Gastrocnemius medialis (tissue), 4 donors: ENCODE data around the gene DPYD.

ENCODE experiments used
- CTCF ChIP-seq, 5 experiments: fragments of 450-650 bp in 3 of 5; fragments of 200-600 bp in 2 of 5; sonication (generic) in 2 of 5; IDR thresholded peaks in 4 of 5; conservative IDR thresholded peaks in 1 of 5; 1 replicate in 4 of 5; 2 replicates in 1 of 5; pipeline ENCODE4 v1.5.1; 2016 to 2019; ENCODE audit warnings: antibody characterized with exemption in 5 of 5, mild to moderate bottlenecking in 3 of 5, moderate library complexity in 3 of 5
- POLR2A ChIP-seq, 2 donors: fragments of 450-650 bp; IDR thresholded peaks; one replicate each; pipeline ENCODE4 v1.6.1; 2017; ENCODE audit warnings: antibody characterized with exemption in 2 of 2, mild to moderate bottlenecking in 2 of 2, moderate library complexity in 2 of 2

DNA sequence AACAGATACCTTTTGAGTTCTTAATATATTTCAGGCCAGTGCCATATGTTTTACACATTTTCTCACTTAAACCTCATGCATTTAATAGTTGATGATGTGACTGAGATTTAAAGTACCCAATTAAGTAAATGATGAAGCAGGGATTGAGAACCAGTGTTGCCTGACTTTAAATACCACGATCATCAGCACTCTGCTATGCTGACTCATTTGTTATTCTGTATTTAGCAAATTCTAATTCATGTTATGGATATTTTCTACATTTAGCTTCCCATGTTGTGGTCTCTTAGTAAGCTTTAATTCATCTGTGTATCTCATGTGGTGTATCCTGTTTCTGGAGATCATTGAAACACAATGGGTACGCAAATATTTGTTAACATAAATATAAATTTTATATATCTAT, 836.3 kb downstream of the DPYD start:
- no peak for TF ChIP-seq CTCF (IDR thresholded peaks at IDR 0.05 in 4 of 5, conservative IDR thresholded peaks at IDR 0.05 in 1 of 5)
- TF ChIP-seq POLR2A (IDR thresholded peaks at IDR 0.05), result no peak
